H1 (cell line): ENCODE measurements around the gene TMEM44. TPM values are rescaled to one million over a fixed set of nuclear protein-coding genes. Genes with fewer than 3 reads are reported as not detected.

ENCODE experiments used
- CTCF ChIA-PET: fragments of 300-600 bp; sonication (Branson Sonifier 250); formaldehyde crosslinking; loops from one replicate; lab custom pipeline; 2021; ENCODE audit not compliant: partially characterized antibody; lab: Charles Lee
- POLR2A ChIA-PET: fragments of 300-600 bp; sonication (Branson Sonifier 250); formaldehyde crosslinking; loops from one replicate; lab custom pipeline; 2021; ENCODE audit warnings: inconsistent platforms; ENCODE audit not compliant: partially characterized antibody; lab: Charles Lee
- DNase-seq, 2 experiments: peaks; one replicate each; pipeline versions ENCODE4 v3.0.0 to v3.0.0-alpha.2; 2010 to 2022; ENCODE audit warnings: low spot score in 2 of 2, low read depth in 1 of 2, mixed read lengths in 1 of 2
- FAIRE-seq: peaks from 2 replicates; lab custom pipeline; 2011; peaks lifted over from hg19 to GRCh38; lab: Jason Lieb, UNC
- H2AFZ ChIP-seq: 2 replicates; pipeline ENCODE4 v1.8.1; 2012; ENCODE audit warnings: low read length, inconsistent platforms
- H2AK5ac ChIP-seq: 2 replicates; pipeline ENCODE4 v1.6.1; 2013; ENCODE audit warnings: low read depth, low read length
- H2BK120ac ChIP-seq: replicated peaks from 2 replicates; pipeline ENCODE3; 2013; ENCODE audit warnings: low read depth, low read length, inconsistent platforms
- H2BK12ac ChIP-seq: 2 replicates; pipeline ENCODE4 v1.6.1; 2013; ENCODE audit warnings: low read depth, low read length
- H2BK15ac ChIP-seq: 2 replicates; pipeline ENCODE4 v1.6.1; 2013; ENCODE audit warnings: low read length
- H2BK20ac ChIP-seq: 2 replicates; pipeline ENCODE4 v1.6.1; 2013; ENCODE audit warnings: low read length
- H2BK5ac ChIP-seq: 2 replicates; pipeline ENCODE4 v1.6.1; 2013; ENCODE audit warnings: low read depth, low read length
- H3K14ac ChIP-seq: 2 replicates; pipeline ENCODE4 v1.6.1; 2013; ENCODE audit warnings: inconsistent platforms; ENCODE audit not compliant: insufficient read length
- H3K18ac ChIP-seq: 2 replicates; pipeline ENCODE4 v1.6.1; 2013; ENCODE audit warnings: low read length; ENCODE audit errors: extremely low read depth
- H3K23ac ChIP-seq: 2 replicates; pipeline ENCODE4 v1.6.1; 2013; ENCODE audit warnings: inconsistent platforms; ENCODE audit not compliant: insufficient read length
- H3K23me2 ChIP-seq: 2 replicates; pipeline ENCODE4 v1.6.1; 2013; ENCODE audit warnings: low read depth, low read length
- H3K27ac ChIP-seq: 2 replicates; pipeline ENCODE4 v1.6.1; 2011; ENCODE audit warnings: low read depth, low read length, inconsistent platforms
- H3K27me3 ChIP-seq, 4 experiments: replicated peaks in 1 of 4; 1 replicate in 1 of 4; 2 replicates in 3 of 4; pipeline versions ENCODE4 v1.6.1 to v1.8.1; 2011 to 2013; ENCODE audit warnings: low read length in 3 of 4, mild to moderate bottlenecking in 3 of 4, inconsistent platforms in 2 of 4, mixed read lengths in 2 of 4, moderate library complexity in 1 of 4; ENCODE audit not compliant: control insufficient read depth in 3 of 4, insufficient read depth in 3 of 4; ENCODE audit errors: extremely low read depth in 1 of 4
- H3K36me3 ChIP-seq, 4 experiments: 2 replicates each; pipeline versions ENCODE4 v1.6.1 to v1.8.1; 2011 to 2013; ENCODE audit warnings: mild to moderate bottlenecking in 4 of 4, low read length in 3 of 4, moderate library complexity in 2 of 4, control low read depth in 1 of 4, inconsistent platforms in 1 of 4; ENCODE audit not compliant: insufficient read depth in 4 of 4, control insufficient read depth in 2 of 4
- H3K4ac ChIP-seq: replicated peaks from 2 replicates; pipeline ENCODE3; 2013; ENCODE audit warnings: low read length, low read depth, mixed read lengths, inconsistent platforms; ENCODE audit not compliant: insufficient read length
- H3K4me1 ChIP-seq, 4 experiments: replicated peaks in 1 of 4; 1 replicate in 1 of 4; 2 replicates in 3 of 4; pipeline versions ENCODE4 v1.6.1 to v1.8.1; 2011 to 2013; ENCODE audit warnings: low read length in 3 of 4, inconsistent platforms in 2 of 4, mixed read lengths in 1 of 4; ENCODE audit not compliant: insufficient read depth in 4 of 4, control insufficient read depth in 3 of 4
- H3K4me2 ChIP-seq, 2 experiments: 2 replicates each; pipeline versions ENCODE4 v1.6.1 to v1.8.1; 2011 to 2013; ENCODE audit warnings: low read depth in 2 of 2, low read length in 2 of 2, control low read depth in 1 of 2, inconsistent platforms in 1 of 2, mild to moderate bottlenecking in 1 of 2; ENCODE audit not compliant: insufficient read depth in 1 of 2
- H3K4me3 ChIP-seq, 4 experiments: fragments of 200-600, 300-600 bp in 1 of 4; sonication (generic), shearing (Covaris generic), sonication (Bioruptor Twin) in 1 of 4; 2 replicates each; pipeline versions ENCODE4 v1.5.1 to v1.8.1; 2011 to 2016; ENCODE audit warnings: low read length in 4 of 4, low read depth in 3 of 4, control low read depth in 2 of 4, inconsistent platforms in 2 of 4, mild to moderate bottlenecking in 2 of 4, mixed read lengths in 1 of 4, moderate library complexity in 1 of 4; ENCODE audit not compliant: insufficient read depth in 2 of 4; ENCODE audit errors: extremely low read depth in 1 of 4
- H3K56ac ChIP-seq: replicated peaks from 2 replicates; pipeline ENCODE3; 2013; ENCODE audit warnings: low read depth, mild to moderate bottlenecking, mixed read lengths, low read length, inconsistent platforms; ENCODE audit not compliant: insufficient read length
- H3K79me1 ChIP-seq: 2 replicates; pipeline ENCODE4 v1.6.1; 2013; ENCODE audit warnings: low read depth, low read length, control low read depth
- H3K79me2 ChIP-seq, 2 experiments: 2 replicates each; pipeline versions ENCODE4 v1.6.1 to v1.8.1; 2012 to 2013; ENCODE audit warnings: low read length in 2 of 2, mild to moderate bottlenecking in 2 of 2, inconsistent platforms in 1 of 2; ENCODE audit not compliant: insufficient read depth in 2 of 2, control insufficient read depth in 1 of 2
- H3K9ac ChIP-seq, 4 experiments: replicated peaks in 1 of 4; 1 replicate in 1 of 4; 2 replicates in 3 of 4; pipeline versions ENCODE4 v1.6.1 to v1.8.1; 2011 to 2013; ENCODE audit warnings: low read depth in 3 of 4, low read length in 3 of 4, control low read depth in 2 of 4, mild to moderate bottlenecking in 2 of 4, moderate library complexity in 2 of 4, inconsistent platforms in 1 of 4; ENCODE audit errors: extremely low read depth in 1 of 4
- H3K9me3 ChIP-seq, 2 experiments: 2 replicates each; pipeline versions ENCODE4 v1.6.1 to v1.8.1; 2012 to 2013; ENCODE audit warnings: mild to moderate bottlenecking in 2 of 2, moderate library complexity in 2 of 2, control low read depth in 1 of 2, inconsistent platforms in 1 of 2, low read depth in 1 of 2, low read length in 1 of 2, mixed read lengths in 1 of 2; ENCODE audit not compliant: insufficient read depth in 2 of 2
- H4K20me1 ChIP-seq, 2 experiments: replicated peaks in 1 of 2; 2 replicates each; pipeline versions ENCODE3 to v1.8.1; 2011 to 2013; ENCODE audit warnings: inconsistent platforms in 2 of 2, low read length in 2 of 2, mild to moderate bottlenecking in 1 of 2; ENCODE audit not compliant: insufficient read depth in 2 of 2, control insufficient read depth in 1 of 2
- H4K5ac ChIP-seq: 2 replicates; pipeline ENCODE4 v1.6.1; 2013; ENCODE audit warnings: low read length, low read depth, mixed read lengths, inconsistent platforms; ENCODE audit not compliant: insufficient read length
- H4K8ac ChIP-seq: 2 replicates; pipeline ENCODE4 v1.8.0; 2013; ENCODE audit warnings: mild to moderate bottlenecking, moderate library complexity, low read length, inconsistent platforms; ENCODE audit not compliant: insufficient read depth; ENCODE audit errors: extremely low read depth
- H4K91ac ChIP-seq: replicated peaks from 2 replicates; pipeline ENCODE3; 2013; ENCODE audit warnings: low read length, mixed read lengths, inconsistent platforms; ENCODE audit not compliant: insufficient read length
- CREB1 ChIP-seq: IDR thresholded peaks from 2 replicates; pipeline ENCODE4 v1.6.1; 2012; ENCODE audit warnings: inconsistent platforms
- GABPA ChIP-seq: IDR thresholded peaks from 2 replicates; pipeline ENCODE4 v1.6.1; 2011; ENCODE audit warnings: mild to moderate bottlenecking, low read length, moderate library complexity, borderline replicate concordance; ENCODE audit not compliant: insufficient read depth
- GTF2F1 ChIP-seq: IDR thresholded peaks from 2 replicates; pipeline ENCODE4 v1.6.1; 2012; ENCODE audit warnings: low read depth, low read length, improper control_type of control experiment, borderline replicate concordance
- WGBS, 2 experiments: shearing (Covaris generic) in 1 of 2; methylation state at CpG; one replicate each; pipeline versions ENCODE4 v1.1.6 to v1.1.7; 2013 to 2015; ENCODE audit warnings: low lambda C conversion rate in 2 of 2, mixed read lengths in 2 of 2, inconsistent platforms in 1 of 2, low coverage in 1 of 2, missing lambda C conversion rate in 1 of 2; ENCODE audit not compliant: insufficient replicate concordance in 2 of 2, insufficient coverage in 1 of 2, insufficient read length in 1 of 2; ENCODE audit errors: extremely low coverage in 1 of 2, missing lambda C conversion rate in 1 of 2; 5-methylcytosine and 5-hydroxymethylcytosine counted together
- polyA plus RNA-seq, 7 experiments: library from polyadenylated mRNA; depleted of rRNA in 3 of 7; stranded (reverse) in 5 of 7; unstranded in 2 of 7; fragments of >200 nt in 5 of 7; fragments of 200-250 nt in 2 of 7; gene quantifications; 1 replicate in 5 of 7; 2 replicates in 1 of 7; 4 replicates in 1 of 7; pipeline versions ENCODE4 v1.2.1 to v1.2.3, GENCODE V29; 2011 to 2013; ENCODE audit warnings: missing spikeins in 2 of 7, mixed read lengths in 2 of 7
- total RNA-seq: library from RNA; stranded (reverse); fragmentation: NEBNext Ultra II Directional; extraction: Animal tissue kit (Norgen Biotek cat#: 25700); gene quantifications from 2 replicates; pipeline ENCODE4 v1.2.1, GENCODE V29; 2021
- TF ChIP-seq, protein P1 (sequence below), 3 experiments: IDR thresholded peaks; 1 replicate in 2 of 3; 2 replicates in 1 of 3; pipeline versions ENCODE4 v1.5.1 to v1.6.1; 2011; ENCODE audit warnings: low read length in 3 of 3, mild to moderate bottlenecking in 3 of 3, inconsistent platforms in 2 of 3, low read depth in 1 of 3, moderate library complexity in 1 of 3; ENCODE audit not compliant: insufficient read depth in 1 of 3; ENCODE audit errors: control extremely low read depth in 1 of 3

The TMEM44 gene
- total and polyA plus RNA-seq, 2 of the 8 experiments (the other 6 are each of a cell fraction or from before 2014, with no cell fraction given): 14.0 to 16.7 TPM

DNA sequence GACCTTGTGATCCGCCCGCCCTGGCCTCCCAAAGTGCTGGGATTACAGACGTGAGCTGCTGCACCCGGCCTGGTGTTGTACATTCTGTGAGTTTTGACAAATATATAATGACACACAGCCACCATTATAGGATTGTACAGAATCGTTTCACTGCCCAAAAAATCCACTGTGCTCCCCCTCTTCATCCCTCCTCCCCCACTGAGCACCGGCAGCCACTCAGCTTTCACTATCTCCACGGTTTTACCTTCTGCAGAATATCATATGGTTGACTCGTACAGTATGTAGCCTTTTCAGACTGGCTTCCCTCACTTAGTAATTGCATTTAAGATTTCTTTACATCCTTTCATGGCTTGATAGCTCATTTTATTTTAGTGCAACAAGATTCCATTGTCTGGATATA, 89.7 kb downstream of the TMEM44 start:
- FAIRE-seq: no peak
- H3K14ac ChIP-seq: no peak overlapping the region
- no peak overlapping the region for H2BK120ac ChIP-seq
- H3K4me1 ChIP-seq: no peaks in the 10 kb centered on the region
- no peaks in the 10 kb centered on the region for H3K27me3 ChIP-seq
- H3K79me2 ChIP-seq: no peaks in the 10 kb centered on the region
- no peak overlapping the region for H2BK5ac ChIP-seq
- H2BK15ac ChIP-seq: no peak overlapping the region
- no peak overlapping the region for H4K5ac ChIP-seq
- no peak overlapping the region for H2BK20ac ChIP-seq
- no peak overlapping the region for H2BK12ac ChIP-seq
- H3K23me2 ChIP-seq: no peaks in the 10 kb centered on the region
- H2AK5ac ChIP-seq: no peak overlapping the region
- H2AFZ ChIP-seq: no peak overlapping the region
- no peaks in the 10 kb centered on the region for H3K9me3 ChIP-seq
- no peak overlapping the region for H4K91ac ChIP-seq
- no peak for DNase-seq
- H4K20me1 ChIP-seq: no peaks in the 10 kb centered on the region
- H3K18ac ChIP-seq: no peak overlapping the region
- H3K56ac ChIP-seq: no peak overlapping the region
- WGBS, 2 experiments: 90% methylated on average over 8 of the region's 8 CpGs; no CpG with 5 or more reads in 1 of the 2 experiments
- POLR2A ChIA-PET: no interaction called here
- no peak overlapping the region for H3K27ac ChIP-seq
- H3K4me3 ChIP-seq: no peak overlapping the region
- H3K4me2 ChIP-seq: no peak overlapping the region
- no peak for TF ChIP-seq GTF2F1
- TF ChIP-seq CREB1: no peak
- no peak for TF ChIP-seq GABPA
- TF ChIP-seq, protein P1, sequence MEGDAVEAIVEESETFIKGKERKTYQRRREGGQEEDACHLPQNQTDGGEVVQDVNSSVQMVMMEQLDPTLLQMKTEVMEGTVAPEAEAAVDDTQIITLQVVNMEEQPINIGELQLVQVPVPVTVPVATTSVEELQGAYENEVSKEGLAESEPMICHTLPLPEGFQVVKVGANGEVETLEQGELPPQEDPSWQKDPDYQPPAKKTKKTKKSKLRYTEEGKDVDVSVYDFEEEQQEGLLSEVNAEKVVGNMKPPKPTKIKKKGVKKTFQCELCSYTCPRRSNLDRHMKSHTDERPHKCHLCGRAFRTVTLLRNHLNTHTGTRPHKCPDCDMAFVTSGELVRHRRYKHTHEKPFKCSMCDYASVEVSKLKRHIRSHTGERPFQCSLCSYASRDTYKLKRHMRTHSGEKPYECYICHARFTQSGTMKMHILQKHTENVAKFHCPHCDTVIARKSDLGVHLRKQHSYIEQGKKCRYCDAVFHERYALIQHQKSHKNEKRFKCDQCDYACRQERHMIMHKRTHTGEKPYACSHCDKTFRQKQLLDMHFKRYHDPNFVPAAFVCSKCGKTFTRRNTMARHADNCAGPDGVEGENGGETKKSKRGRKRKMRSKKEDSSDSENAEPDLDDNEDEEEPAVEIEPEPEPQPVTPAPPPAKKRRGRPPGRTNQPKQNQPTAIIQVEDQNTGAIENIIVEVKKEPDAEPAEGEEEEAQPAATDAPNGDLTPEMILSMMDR (IDR thresholded peaks at IDR 0.05; ENCODE audit: control extremely low read depth in 1 of 3, insufficient read depth in 1 of 3, low read depth in 1 of 3, low read length in 3 of 3): no peak
- TF ChIP-seq, all 59 proteins: peak for 0
- no peak overlapping the region for H3K4ac ChIP-seq
- H3K9ac ChIP-seq: no peak overlapping the region
- no peak overlapping the region for H3K23ac ChIP-seq
- no peaks in the 10 kb centered on the region for H3K36me3 ChIP-seq
- no peak overlapping the region for H4K8ac ChIP-seq
- no peaks in the 10 kb centered on the region for H3K79me1 ChIP-seq
- CTCF ChIA-PET: interaction anchor here (0.9 kb wide), 1 partner anchor 20 kb away, joined by 3 read pairs; no protein-coding TSS in a partner anchor
